IMR-90 (cell line): Measurements from ENCODE around the gene PLA2G4E.

Experiments used
- CEBPB ChIP-seq: IDR thresholded peaks from 2 replicates; pipeline ENCODE4 v1.6.1; 2012; ENCODE audit warnings: low read depth, low read length, improper control_type of control experiment
- CHD1 ChIP-seq: IDR thresholded peaks from 2 replicates; pipeline ENCODE4 v1.6.1; 2012; ENCODE audit warnings: low read depth, low read length, improper control_type of control experiment
- FOS ChIP-seq: fragments of 150-350 bp; IDR thresholded peaks from 2 replicates; pipeline ENCODE4 v1.6.1; 2016; ENCODE audit warnings: low read depth, low read length
- MAFK ChIP-seq: IDR thresholded peaks from 2 replicates; pipeline ENCODE4 v1.6.1; 2012; ENCODE audit warnings: low read depth, low read length, improper control_type of control experiment
- POLR2A ChIP-seq: IDR thresholded peaks from 2 replicates; pipeline ENCODE4 v1.6.1; 2012; ENCODE audit warnings: mild to moderate bottlenecking, low read depth, low read length
- RAD21 ChIP-seq: IDR thresholded peaks from 2 replicates; pipeline ENCODE4 v1.6.1; 2012; ENCODE audit warnings: low read length, improper control_type of control experiment
- RFX5 ChIP-seq: IDR thresholded peaks from 2 replicates; pipeline ENCODE4 v1.8.0; 2012; ENCODE audit warnings: low read depth, mild to moderate bottlenecking, low read length, moderate library complexity
- SMC3 ChIP-seq: fragments of 150-350 bp; IDR thresholded peaks from 2 replicates; pipeline ENCODE4 v1.6.1; 2016; ENCODE audit warnings: low read depth, mild to moderate bottlenecking, antibody characterized with exemption, low read length, moderate library complexity
- TF ChIP-seq, protein P1 (sequence below): conservative IDR thresholded peaks from 2 replicates; pipeline ENCODE4 v1.5.1; 2012; ENCODE audit warnings: mild to moderate bottlenecking, low read depth, low read length, improper control_type of control experiment
- TF ChIP-seq, protein P2 (sequence below): fragments of 150-350 bp; IDR thresholded peaks from 2 replicates; pipeline ENCODE4 v1.6.1; 2017; ENCODE audit warnings: mild to moderate bottlenecking, antibody characterized with exemption, low read length, low read depth
- TF ChIP-seq, protein P3 (sequence below): fragments of 150-350 bp; IDR thresholded peaks from 2 replicates; pipeline ENCODE4 v1.6.1; 2016; ENCODE audit warnings: low read depth, mild to moderate bottlenecking, low read length, moderate library complexity, borderline replicate concordance

DNA sequence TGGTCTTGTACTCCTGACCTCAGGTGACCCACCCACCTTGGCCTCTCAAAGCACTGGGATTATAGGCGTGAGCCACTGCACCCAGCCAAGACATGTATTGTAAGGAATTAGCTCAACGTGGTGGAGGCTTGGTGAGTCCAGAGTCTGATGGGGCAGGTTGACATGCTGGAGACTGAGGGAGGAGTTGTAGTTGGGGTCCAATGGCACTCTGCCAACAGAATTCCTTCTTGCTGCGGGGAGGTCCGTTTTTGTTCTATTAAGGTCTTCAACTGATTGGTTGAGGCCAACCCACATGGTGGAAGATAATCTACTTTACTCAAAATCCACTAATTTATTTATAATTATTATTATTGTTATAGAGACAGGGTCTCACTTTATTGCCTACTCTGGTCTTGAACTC is 43.4 kb upstream of the PLA2G4E start:
- TF ChIP-seq, protein P1, sequence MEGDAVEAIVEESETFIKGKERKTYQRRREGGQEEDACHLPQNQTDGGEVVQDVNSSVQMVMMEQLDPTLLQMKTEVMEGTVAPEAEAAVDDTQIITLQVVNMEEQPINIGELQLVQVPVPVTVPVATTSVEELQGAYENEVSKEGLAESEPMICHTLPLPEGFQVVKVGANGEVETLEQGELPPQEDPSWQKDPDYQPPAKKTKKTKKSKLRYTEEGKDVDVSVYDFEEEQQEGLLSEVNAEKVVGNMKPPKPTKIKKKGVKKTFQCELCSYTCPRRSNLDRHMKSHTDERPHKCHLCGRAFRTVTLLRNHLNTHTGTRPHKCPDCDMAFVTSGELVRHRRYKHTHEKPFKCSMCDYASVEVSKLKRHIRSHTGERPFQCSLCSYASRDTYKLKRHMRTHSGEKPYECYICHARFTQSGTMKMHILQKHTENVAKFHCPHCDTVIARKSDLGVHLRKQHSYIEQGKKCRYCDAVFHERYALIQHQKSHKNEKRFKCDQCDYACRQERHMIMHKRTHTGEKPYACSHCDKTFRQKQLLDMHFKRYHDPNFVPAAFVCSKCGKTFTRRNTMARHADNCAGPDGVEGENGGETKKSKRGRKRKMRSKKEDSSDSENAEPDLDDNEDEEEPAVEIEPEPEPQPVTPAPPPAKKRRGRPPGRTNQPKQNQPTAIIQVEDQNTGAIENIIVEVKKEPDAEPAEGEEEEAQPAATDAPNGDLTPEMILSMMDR = no peak
- TF ChIP-seq, protein P2, sequence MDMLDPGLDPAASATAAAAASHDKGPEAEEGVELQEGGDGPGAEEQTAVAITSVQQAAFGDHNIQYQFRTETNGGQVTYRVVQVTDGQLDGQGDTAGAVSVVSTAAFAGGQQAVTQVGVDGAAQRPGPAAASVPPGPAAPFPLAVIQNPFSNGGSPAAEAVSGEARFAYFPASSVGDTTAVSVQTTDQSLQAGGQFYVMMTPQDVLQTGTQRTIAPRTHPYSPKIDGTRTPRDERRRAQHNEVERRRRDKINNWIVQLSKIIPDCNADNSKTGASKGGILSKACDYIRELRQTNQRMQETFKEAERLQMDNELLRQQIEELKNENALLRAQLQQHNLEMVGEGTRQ = no peak
- TF ChIP-seq POLR2A = no peak
- TF ChIP-seq FOS = no peak
- no peak for TF ChIP-seq CEBPB
- no peak for TF ChIP-seq RAD21
- TF ChIP-seq SMC3 = no peak
- TF ChIP-seq RFX5 = no peak
- TF ChIP-seq MAFK = no peak
- TF ChIP-seq, protein P3, sequence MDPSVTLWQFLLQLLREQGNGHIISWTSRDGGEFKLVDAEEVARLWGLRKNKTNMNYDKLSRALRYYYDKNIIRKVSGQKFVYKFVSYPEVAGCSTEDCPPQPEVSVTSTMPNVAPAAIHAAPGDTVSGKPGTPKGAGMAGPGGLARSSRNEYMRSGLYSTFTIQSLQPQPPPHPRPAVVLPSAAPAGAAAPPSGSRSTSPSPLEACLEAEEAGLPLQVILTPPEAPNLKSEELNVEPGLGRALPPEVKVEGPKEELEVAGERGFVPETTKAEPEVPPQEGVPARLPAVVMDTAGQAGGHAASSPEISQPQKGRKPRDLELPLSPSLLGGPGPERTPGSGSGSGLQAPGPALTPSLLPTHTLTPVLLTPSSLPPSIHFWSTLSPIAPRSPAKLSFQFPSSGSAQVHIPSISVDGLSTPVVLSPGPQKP = no peak
- no peak for TF ChIP-seq CHD1
